ENCODE data around the gene DAD1. TPM values are rescaled to one million over a fixed set of nuclear protein-coding genes. Genes with fewer than 3 reads are reported as not detected.

The DAD1 gene
- total RNA-seq, 3 donors from 2014 or later = 192 to 238 (median 202) TPM

DNA sequence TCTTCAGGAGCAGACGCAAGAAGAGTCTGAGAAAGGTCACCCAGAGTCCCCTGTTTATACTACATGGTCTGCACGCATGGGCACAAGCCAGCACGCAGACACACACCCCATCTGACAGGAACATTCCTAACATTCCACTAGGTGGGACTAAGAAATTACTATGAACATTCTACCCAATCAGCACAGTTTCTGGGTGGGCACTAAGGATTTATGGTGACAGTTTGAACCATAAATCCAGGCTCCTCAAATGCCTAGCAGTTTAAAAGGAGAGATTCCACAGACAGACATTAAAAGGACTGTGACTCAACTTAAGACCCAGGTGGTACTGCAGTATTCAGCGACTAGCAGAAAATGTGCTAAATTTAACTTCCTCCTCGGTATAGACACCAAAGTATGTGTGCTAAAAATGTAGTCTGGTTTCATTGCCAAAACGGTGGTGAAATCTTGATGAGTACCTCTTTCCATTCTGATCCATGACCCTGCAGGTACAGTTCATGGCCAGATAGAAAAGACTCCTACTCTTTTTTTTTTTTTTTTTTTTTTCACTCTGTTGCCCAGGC lies 25.3 kb upstream of the DAD1 start:
- Histone ChIP-seq H3K27me3 (no peaks in the 10 kb centered on the region), H3K36me3 (peaks cover 6% of the 10 kb centered on the region), H3K9me3 (no peaks in the 10 kb centered on the region), H3K4me1 (no peaks in the 10 kb centered on the region), H3K4me3 (no peak overlapping the region), H3K27ac (peak overlapping the region in 1 of 2 donors; percentile 36)
- no peak for TF ChIP-seq POLR2A (IDR thresholded peaks at IDR 0.05)
- TF ChIP-seq, protein P1, sequence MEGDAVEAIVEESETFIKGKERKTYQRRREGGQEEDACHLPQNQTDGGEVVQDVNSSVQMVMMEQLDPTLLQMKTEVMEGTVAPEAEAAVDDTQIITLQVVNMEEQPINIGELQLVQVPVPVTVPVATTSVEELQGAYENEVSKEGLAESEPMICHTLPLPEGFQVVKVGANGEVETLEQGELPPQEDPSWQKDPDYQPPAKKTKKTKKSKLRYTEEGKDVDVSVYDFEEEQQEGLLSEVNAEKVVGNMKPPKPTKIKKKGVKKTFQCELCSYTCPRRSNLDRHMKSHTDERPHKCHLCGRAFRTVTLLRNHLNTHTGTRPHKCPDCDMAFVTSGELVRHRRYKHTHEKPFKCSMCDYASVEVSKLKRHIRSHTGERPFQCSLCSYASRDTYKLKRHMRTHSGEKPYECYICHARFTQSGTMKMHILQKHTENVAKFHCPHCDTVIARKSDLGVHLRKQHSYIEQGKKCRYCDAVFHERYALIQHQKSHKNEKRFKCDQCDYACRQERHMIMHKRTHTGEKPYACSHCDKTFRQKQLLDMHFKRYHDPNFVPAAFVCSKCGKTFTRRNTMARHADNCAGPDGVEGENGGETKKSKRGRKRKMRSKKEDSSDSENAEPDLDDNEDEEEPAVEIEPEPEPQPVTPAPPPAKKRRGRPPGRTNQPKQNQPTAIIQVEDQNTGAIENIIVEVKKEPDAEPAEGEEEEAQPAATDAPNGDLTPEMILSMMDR (IDR thresholded peaks at IDR 0.05) = no peak
- no peak for TF ChIP-seq POLR2AphosphoS5 (IDR thresholded peaks at IDR 0.05)
- intact Hi-C loops (cut with DNase I; ENCODE audit: low total_unique reads) = no loop called here
- DNase-seq (ENCODE audit: low spot score in 2 of 2) = peak in 1 of 2 donors; percentile 44

DNA sequence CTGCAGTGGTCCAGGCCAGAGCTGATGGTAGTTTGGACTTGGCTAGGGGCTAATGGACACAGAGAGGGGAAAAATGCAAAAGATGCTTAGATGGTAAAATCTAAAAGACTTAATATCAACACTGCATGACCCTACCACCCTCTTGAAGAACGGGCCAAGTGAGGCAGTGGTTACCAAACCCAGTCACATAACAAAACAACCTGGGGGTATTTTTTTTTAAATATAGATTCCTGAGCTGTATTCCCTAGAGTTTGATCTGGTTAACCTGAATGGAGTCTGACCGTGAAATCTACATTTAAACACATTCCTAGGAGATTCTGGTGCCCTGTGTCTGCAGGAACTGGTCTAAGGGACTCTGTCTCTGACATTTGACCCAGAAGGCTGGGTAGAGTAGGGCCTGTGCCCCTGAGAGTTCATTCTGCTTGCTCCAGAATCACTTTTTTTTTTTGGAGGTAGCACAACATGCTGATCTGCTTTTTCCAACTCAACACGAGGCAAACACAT lies 24.8 kb upstream of the DAD1 start:
- intact Hi-C loops (cut with DNase I; ENCODE audit: low total_unique reads) = no loop called here
- no peak for DNase-seq (ENCODE audit: low spot score in 2 of 2)
- H3K36me3 ChIP-seq = peaks cover 6% of the 10 kb centered on the region
- no peak for TF ChIP-seq POLR2A (IDR thresholded peaks at IDR 0.05)
- TF ChIP-seq POLR2AphosphoS5 (IDR thresholded peaks at IDR 0.05) = no peak
- TF ChIP-seq, protein P1 (IDR thresholded peaks at IDR 0.05) = no peak
- H3K27me3 ChIP-seq = no peaks in the 10 kb centered on the region
- H3K9me3 ChIP-seq = no peaks in the 10 kb centered on the region
- no peaks in the 10 kb centered on the region for H3K4me1 ChIP-seq
- H3K27ac ChIP-seq = peak overlapping the region in 1 of 2 donors; percentile 36
- H3K4me3 ChIP-seq = no peak overlapping the region

DNA sequence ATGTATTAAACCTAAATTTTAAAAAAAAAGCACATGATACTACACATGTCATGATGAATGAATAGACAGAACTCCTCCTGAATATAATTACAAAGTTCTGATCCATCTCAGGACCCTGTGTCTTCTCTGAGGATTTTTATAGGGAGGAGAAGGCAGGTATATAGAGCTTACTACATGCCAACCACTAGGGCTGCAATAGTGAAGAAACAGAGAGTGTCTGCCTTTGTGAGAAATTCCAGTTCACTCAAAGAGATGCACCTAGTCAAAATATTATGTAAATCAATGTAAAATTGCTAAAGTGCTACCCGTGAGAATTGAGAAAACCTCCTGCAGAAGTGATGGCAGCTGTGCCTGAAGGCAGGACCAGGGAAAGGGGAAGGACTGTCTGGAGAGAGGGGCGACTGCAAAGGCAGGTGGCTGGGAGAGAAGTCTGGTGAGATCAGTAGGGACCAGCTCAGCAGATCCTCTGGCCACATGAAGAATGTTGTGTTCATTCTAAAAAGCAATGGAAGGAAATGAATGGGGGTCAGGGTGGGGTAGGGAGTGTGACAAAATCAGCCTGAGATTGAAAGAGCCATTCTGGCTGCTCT lies 24.2 kb upstream of the DAD1 start:
- TF ChIP-seq, protein P1 (IDR thresholded peaks at IDR 0.05) = no peak
- TF ChIP-seq POLR2A (IDR thresholded peaks at IDR 0.05) = no peak
- no peak for TF ChIP-seq POLR2AphosphoS5 (IDR thresholded peaks at IDR 0.05)
- Histone ChIP-seq H3K36me3 (peaks cover 6% of the 10 kb centered on the region), H3K27me3 (no peaks in the 10 kb centered on the region), H3K4me1 (no peaks in the 10 kb centered on the region), H3K9me3 (no peaks in the 10 kb centered on the region), H3K4me3 (no peak overlapping the region), H3K27ac (peak overlapping the region in 1 of 2 donors; percentile 36)
- no peak for DNase-seq (ENCODE audit: low spot score in 2 of 2)
- intact Hi-C loops (cut with DNase I; ENCODE audit: low total_unique reads) = no loop called here

DNA sequence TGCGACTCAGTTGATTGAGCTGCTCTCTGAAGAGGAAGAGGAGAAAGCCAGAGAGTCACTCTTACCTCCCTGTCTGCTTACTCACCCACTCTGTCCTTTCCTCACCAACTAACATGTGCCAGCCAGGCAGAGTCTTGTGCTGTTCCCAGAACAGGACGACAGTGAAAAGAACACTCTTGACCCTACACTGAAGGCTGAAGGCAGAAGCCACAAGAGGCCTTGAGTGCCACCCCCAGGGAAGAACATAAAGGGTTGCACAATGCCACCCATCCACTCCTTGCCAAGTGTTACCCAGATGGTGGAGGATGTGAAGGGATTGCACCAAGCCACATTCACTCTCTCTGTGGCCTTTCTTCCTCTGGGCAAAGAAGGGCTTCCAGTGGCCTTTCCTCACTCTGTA lies 21.9 kb upstream of the DAD1 start:
- H3K36me3 ChIP-seq = peaks cover 7% of the 10 kb centered on the region
- no peak for DNase-seq (ENCODE audit: low spot score in 2 of 2)
- no peaks in the 10 kb centered on the region for H3K27me3 ChIP-seq
- intact Hi-C loops (cut with DNase I; ENCODE audit: low total_unique reads) = no loop called here
- H3K9me3 ChIP-seq = no peaks in the 10 kb centered on the region
- no peaks in the 10 kb centered on the region for H3K4me1 ChIP-seq
- H3K27ac ChIP-seq = no peak overlapping the region
- no peak for TF ChIP-seq POLR2AphosphoS5 (IDR thresholded peaks at IDR 0.05)
- TF ChIP-seq POLR2A (IDR thresholded peaks at IDR 0.05) = no peak
- TF ChIP-seq, protein P1 (IDR thresholded peaks at IDR 0.05) = no peak
- H3K4me3 ChIP-seq = no peak overlapping the region

DNA sequence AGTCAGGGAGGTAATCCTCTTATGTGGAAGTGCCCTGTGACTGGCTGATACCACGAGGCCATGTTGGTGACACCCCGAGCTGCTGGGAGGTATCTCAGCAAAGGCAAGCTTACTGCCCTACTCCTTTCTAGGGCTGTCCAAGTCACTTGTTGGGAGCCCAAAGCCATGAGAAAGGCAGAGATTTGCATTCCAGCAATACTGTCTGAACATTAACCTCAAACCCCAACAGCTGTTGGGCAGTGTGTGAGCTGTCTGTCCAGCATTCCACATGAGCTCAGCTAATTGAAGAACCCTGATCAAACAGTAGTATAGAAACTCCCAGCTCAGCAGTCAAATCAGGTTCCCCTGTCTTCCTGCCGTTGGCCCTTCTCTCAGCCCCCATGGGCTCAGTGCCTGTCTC lies 18.3 kb upstream of the DAD1 start:
- DNase-seq (ENCODE audit: low spot score in 2 of 2) = no peak
- Histone ChIP-seq H3K9me3 (no peaks in the 10 kb centered on the region), H3K27ac (no peak overlapping the region), H3K4me3 (no peak overlapping the region), H3K27me3 (no peaks in the 10 kb centered on the region), H3K4me1 (no peaks in the 10 kb centered on the region), H3K36me3 (peaks cover 20% of the 10 kb centered on the region)
- intact Hi-C loops (cut with DNase I; ENCODE audit: low total_unique reads) = no loop called here
- TF ChIP-seq POLR2AphosphoS5 (IDR thresholded peaks at IDR 0.05) = no peak
- TF ChIP-seq, protein P1 (IDR thresholded peaks at IDR 0.05) = no peak
- TF ChIP-seq POLR2A (IDR thresholded peaks at IDR 0.05) = no peak
